Anterior cingulate cortex (tissue), 58 donors: ENCODE measurements around the gene PPARG.
"Not testable (repeated sequence)": the region's sequence is repeated elsewhere in the genome, so short reads cannot be mapped to it uniquely, and the experiment has no call there.

ENCODE experiments used
- DNase-seq, 58 donors: peaks; one replicate each; lab custom pipeline; 2025; lab: John Stamatoyannopoulos, UW

PPARG gene

GRCh38 chr3:12278566-12278965, 10.3 kb upstream of the PPARG start:
- no peak for DNase-seq

GRCh38 chr3:12279591-12280326, 9.1 kb upstream of the PPARG start:
- no peak for DNase-seq

GRCh38 chr3:12280357-12280806, 8.5 kb upstream of the PPARG start:
- DNase-seq: no peak

- DNase-seq: no peak
Observed at GRCh38 chr3:12284591-12284990, 4.3 kb upstream of the PPARG start.

- DNase-seq: no peak
Observed at GRCh38 chr3:12285003-12285555, 3.8 kb upstream of the PPARG start.

- DNase-seq: not testable (repeated sequence)
Observed at GRCh38 chr3:12285779-12286178, 3.1 kb upstream of the PPARG start.

GRCh38 chr3:12286504-12286903, 2.4 kb upstream of the PPARG start:
- DNase-seq: no peak

GRCh38 chr3:12286927-12287726, 1.7 kb upstream of the PPARG start:
- DNase-seq: peak in 4 of 58 donors; percentile 5 to 19 (median 8)

- DNase-seq: peak in 4 of 58 donors; percentile 5 to 10 (median 10)
Observed at GRCh38 chr3:12287727-12288181, 1.1 kb upstream of the PPARG start.

- no peak for DNase-seq
Observed at GRCh38 chr3:12289524-12289923, 654 bp downstream of the PPARG start.

GRCh38 chr3:12292770-12293169, 3.9 kb downstream of the PPARG start:
- no peak for DNase-seq

- no peak for DNase-seq
Observed at GRCh38 chr3:12294885-12295580, 6.2 kb downstream of the PPARG start.

- no peak for DNase-seq
Observed at GRCh38 chr3:12296511-12296910, 7.6 kb downstream of the PPARG start.

GRCh38 chr3:12299026-12299425, 10.2 kb downstream of the PPARG start:
- no peak for DNase-seq

GRCh38 chr3:12300137-12300536, 11.3 kb downstream of the PPARG start:
- DNase-seq: no peak

GRCh38 chr3:12301031-12301430, 12.2 kb downstream of the PPARG start:
- no peak for DNase-seq

GRCh38 chr3:12301513-12301912, 12.6 kb downstream of the PPARG start:
- DNase-seq: no peak

- DNase-seq: no peak
Observed at GRCh38 chr3:12302564-12302963, 13.7 kb downstream of the PPARG start.

- DNase-seq: no peak
Observed at GRCh38 chr3:12303534-12303933, 14.7 kb downstream of the PPARG start.

- no peak for DNase-seq
Observed at GRCh38 chr3:12303993-12304392, 15.1 kb downstream of the PPARG start.

GRCh38 chr3:12307136-12307535, 18.3 kb downstream of the PPARG start:
- DNase-seq: no peak
